ENCODE results near the gene PNMA3.

DNA sequence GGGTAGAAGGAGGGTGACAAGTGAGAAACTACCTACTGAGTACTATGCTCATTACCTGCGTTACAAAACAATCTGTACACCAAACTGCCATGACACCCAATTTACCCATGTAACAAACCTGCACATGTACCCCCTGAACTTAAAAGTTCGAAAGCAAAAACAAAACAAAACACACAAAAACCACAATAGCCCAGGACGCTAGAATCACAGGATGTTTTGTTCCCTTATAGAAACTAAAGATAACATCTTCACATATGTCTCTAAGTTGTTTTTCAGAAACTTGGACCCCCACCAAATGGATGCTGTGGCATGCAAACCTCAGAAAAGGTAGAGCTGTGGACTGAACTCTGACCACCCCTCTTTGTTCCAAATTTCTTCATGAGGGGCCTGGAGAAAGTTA, 37.1 kb upstream of the PNMA3 start:
- TF ChIP-seq, protein P1, sequence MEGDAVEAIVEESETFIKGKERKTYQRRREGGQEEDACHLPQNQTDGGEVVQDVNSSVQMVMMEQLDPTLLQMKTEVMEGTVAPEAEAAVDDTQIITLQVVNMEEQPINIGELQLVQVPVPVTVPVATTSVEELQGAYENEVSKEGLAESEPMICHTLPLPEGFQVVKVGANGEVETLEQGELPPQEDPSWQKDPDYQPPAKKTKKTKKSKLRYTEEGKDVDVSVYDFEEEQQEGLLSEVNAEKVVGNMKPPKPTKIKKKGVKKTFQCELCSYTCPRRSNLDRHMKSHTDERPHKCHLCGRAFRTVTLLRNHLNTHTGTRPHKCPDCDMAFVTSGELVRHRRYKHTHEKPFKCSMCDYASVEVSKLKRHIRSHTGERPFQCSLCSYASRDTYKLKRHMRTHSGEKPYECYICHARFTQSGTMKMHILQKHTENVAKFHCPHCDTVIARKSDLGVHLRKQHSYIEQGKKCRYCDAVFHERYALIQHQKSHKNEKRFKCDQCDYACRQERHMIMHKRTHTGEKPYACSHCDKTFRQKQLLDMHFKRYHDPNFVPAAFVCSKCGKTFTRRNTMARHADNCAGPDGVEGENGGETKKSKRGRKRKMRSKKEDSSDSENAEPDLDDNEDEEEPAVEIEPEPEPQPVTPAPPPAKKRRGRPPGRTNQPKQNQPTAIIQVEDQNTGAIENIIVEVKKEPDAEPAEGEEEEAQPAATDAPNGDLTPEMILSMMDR (IDR thresholded peaks at IDR 0.05), result no peak
- no peak for TF ChIP-seq POLR2A (IDR thresholded peaks at IDR 0.05)
